ENCODE results near the gene COMMD1.

GRCh38 chr2:62042400-62042799 is 136.9 kb downstream of the COMMD1 start:
- TF ChIP-seq POLR2A (IDR thresholded peaks at IDR 0.05; ENCODE audit: low read length) (no peak), GATA1 (IDR thresholded peaks at IDR 0.05; ENCODE audit: low read depth, low read length) (no peak)
